IMR-90 (cell line): ENCODE data around the gene CHML. TPM values are rescaled to one million over a fixed set of nuclear protein-coding genes. Genes with fewer than 3 reads are reported as not detected.

Experiments used
- ATAC-seq: fragments of 200-7000 bp; cut with Tn5 transposase; 2 replicates; pipeline ENCODE4 v1.9.1; 2020; ENCODE audit warnings: low read depth, mild to moderate bottlenecking, moderate library complexity
- Bru-seq: library from RNA; stranded (reverse); fragments of 400-500 nt; gene quantifications from one replicate; lab custom pipeline; 2021; lab: Mats Ljungman, UMichigan
- BruChase-seq, 2 experiments: library from RNA; stranded (reverse); fragments of 400-500 nt; gene quantifications; one replicate each; lab custom pipeline; 2021; lab: Mats Ljungman, UMichigan
- BruUV-seq: library from RNA; stranded (reverse); fragments of 400-500 nt; replicated peaks from 2 replicates; lab custom pipeline; 2021; lab: Mats Ljungman, UMichigan
- CTCF ChIA-PET: fragments of 300-600 bp; formaldehyde crosslinking; extraction: SDS; loops from one replicate; lab custom pipeline; 2021; ENCODE audit warnings: antibody characterized with exemption; lab: Yijun Ruan, JAX
- POLR2A ChIA-PET: fragments of 300-600 bp; sonication (Branson Sonifier 250); formaldehyde crosslinking; loops from one replicate; lab custom pipeline; 2022; ENCODE audit warnings: antibody characterized with exemption; ENCODE audit not compliant: unreplicated experiment; lab: Charles Lee
- DNase-seq: peaks from one replicate; pipeline ENCODE4 v3.0.0; 2013
- H2AFZ ChIP-seq: replicated peaks from 2 replicates; pipeline ENCODE3; 2013; ENCODE audit warnings: low read length, mild to moderate bottlenecking; ENCODE audit not compliant: poor library complexity
- H2AK5ac ChIP-seq: 2 replicates; pipeline ENCODE4 v1.6.1; 2013; ENCODE audit warnings: low read depth, low read length, inconsistent platforms
- H2AK9ac ChIP-seq: replicated peaks from 2 replicates; pipeline ENCODE3; 2013; ENCODE audit warnings: mild to moderate bottlenecking, low read depth, low read length, moderate library complexity; ENCODE audit not compliant: poor library complexity
- H2BK120ac ChIP-seq: 2 replicates; pipeline ENCODE4 v1.6.1; 2013; ENCODE audit warnings: low read depth, low read length, inconsistent platforms
- H2BK15ac ChIP-seq: 3 replicates; pipeline ENCODE4 v1.6.1; 2013; ENCODE audit warnings: low read depth, low read length, inconsistent platforms
- H2BK20ac ChIP-seq: 2 replicates; pipeline ENCODE4 v1.6.1; 2013; ENCODE audit warnings: low read depth, mild to moderate bottlenecking, inconsistent platforms, low read length, moderate library complexity
- H2BK5ac ChIP-seq: 2 replicates; pipeline ENCODE4 v1.6.1; 2013; ENCODE audit warnings: mild to moderate bottlenecking, low read depth, low read length, inconsistent platforms; ENCODE audit not compliant: poor library complexity, severe bottlenecking
- H3K14ac ChIP-seq: replicated peaks from 2 replicates; pipeline ENCODE4 v1.6.1; 2013; ENCODE audit warnings: low read depth, low read length, inconsistent platforms
- H3K18ac ChIP-seq: 2 replicates; pipeline ENCODE4 v1.6.1; 2013; ENCODE audit warnings: low read depth, low read length, control low read depth
- H3K23ac ChIP-seq: 2 replicates; pipeline ENCODE4 v1.6.1; 2013; ENCODE audit warnings: low read depth, low read length, inconsistent platforms
- H3K27ac ChIP-seq: 2 replicates; pipeline ENCODE4 v1.5.1; 2013; ENCODE audit warnings: mild to moderate bottlenecking, control low read depth, low read length; ENCODE audit not compliant: insufficient read depth
- H3K27me3 ChIP-seq: 2 replicates; pipeline ENCODE4 v1.6.1; 2013; ENCODE audit warnings: low read length; ENCODE audit not compliant: control insufficient read depth, insufficient read depth
- H3K36me3 ChIP-seq: 2 replicates; pipeline ENCODE4 v1.6.1; 2013; ENCODE audit warnings: low read length, mixed read lengths; ENCODE audit not compliant: control insufficient read depth, insufficient read depth
- H3K4ac ChIP-seq: 2 replicates; pipeline ENCODE4 v1.6.1; 2013; ENCODE audit warnings: low read depth, low read length, inconsistent platforms
- H3K4me1 ChIP-seq: 2 replicates; pipeline ENCODE4 v1.6.1; 2013; ENCODE audit warnings: low read length, mixed read lengths; ENCODE audit not compliant: control insufficient read depth, insufficient read depth
- H3K4me2 ChIP-seq: 2 replicates; pipeline ENCODE4 v1.6.1; 2013; ENCODE audit warnings: low read depth, mild to moderate bottlenecking, control low read depth, low read length, moderate library complexity
- H3K4me3 ChIP-seq: 2 replicates; pipeline ENCODE4 v1.5.1; 2013; ENCODE audit warnings: low read depth, mild to moderate bottlenecking, control low read depth, low read length, moderate library complexity; ENCODE audit not compliant: insufficient read depth
- H3K56ac ChIP-seq: 2 replicates; pipeline ENCODE4 v1.6.1; 2013; ENCODE audit warnings: low read length, inconsistent platforms; ENCODE audit not compliant: insufficient read depth; ENCODE audit errors: extremely low read depth
- H3K79me1 ChIP-seq, 2 experiments: 2 replicates each; pipeline ENCODE4 v1.6.1; 2013; ENCODE audit warnings: low read length in 2 of 2, inconsistent platforms in 1 of 2, low read depth in 1 of 2
- H3K9ac ChIP-seq: 2 replicates; pipeline ENCODE4 v1.6.1; 2013; ENCODE audit warnings: low read depth, low read length, control low read depth
- H3K9me1 ChIP-seq: 2 replicates; pipeline ENCODE4 v1.6.1; 2013; ENCODE audit warnings: low read length, inconsistent platforms; ENCODE audit not compliant: insufficient read depth
- H3K9me3 ChIP-seq: 2 replicates; pipeline ENCODE4 v1.6.1; 2013; ENCODE audit warnings: low read length; ENCODE audit not compliant: control insufficient read depth, insufficient read depth
- H4K20me1 ChIP-seq: 2 replicates; pipeline ENCODE4 v1.6.1; 2013; ENCODE audit warnings: low read length, inconsistent platforms; ENCODE audit not compliant: insufficient read depth
- H4K5ac ChIP-seq: 2 replicates; pipeline ENCODE4 v1.6.1; 2013; ENCODE audit warnings: mild to moderate bottlenecking, low read depth, low read length, control low read depth
- H4K8ac ChIP-seq, 2 experiments: 2 replicates each; pipeline ENCODE4 v1.6.1; 2013; ENCODE audit warnings: low read depth in 2 of 2, low read length in 2 of 2, control low read depth in 1 of 2, inconsistent platforms in 1 of 2
- H4K91ac ChIP-seq: 2 replicates; pipeline ENCODE4 v1.6.1; 2013; ENCODE audit warnings: low read depth, low read length, inconsistent platforms; ENCODE audit not compliant: insufficient read depth
- BHLHE40 ChIP-seq: fragments of 150-350 bp; IDR thresholded peaks from 2 replicates; pipeline ENCODE4 v1.6.1; 2016; ENCODE audit warnings: mild to moderate bottlenecking, low read depth, low read length
- CEBPB ChIP-seq: IDR thresholded peaks from 2 replicates; pipeline ENCODE4 v1.6.1; 2012; ENCODE audit warnings: low read depth, low read length, improper control_type of control experiment
- ELK1 ChIP-seq: fragments of 150-350 bp; IDR thresholded peaks from 2 replicates; pipeline ENCODE4 v1.6.1; 2016; ENCODE audit warnings: low read depth, mild to moderate bottlenecking, low read length, moderate library complexity, borderline replicate concordance
- FOS ChIP-seq: fragments of 150-350 bp; IDR thresholded peaks from 2 replicates; pipeline ENCODE4 v1.6.1; 2016; ENCODE audit warnings: low read depth, low read length
- MAFK ChIP-seq: IDR thresholded peaks from 2 replicates; pipeline ENCODE4 v1.6.1; 2012; ENCODE audit warnings: low read depth, low read length, improper control_type of control experiment
- MAZ ChIP-seq: IDR thresholded peaks from 2 replicates; pipeline ENCODE4 v1.6.1; 2012; ENCODE audit warnings: low read depth, mild to moderate bottlenecking, low read length, improper control_type of control experiment, moderate library complexity, borderline replicate concordance
- MXI1 ChIP-seq: IDR thresholded peaks from 2 replicates; pipeline ENCODE4 v1.6.1; 2012; ENCODE audit warnings: low read depth, mild to moderate bottlenecking, low read length, moderate library complexity, borderline replicate concordance
- NFE2L2 ChIP-seq: fragments of 150-350 bp; IDR thresholded peaks from 2 replicates; pipeline ENCODE4 v1.6.1; 2016; ENCODE audit warnings: low read depth, mild to moderate bottlenecking, low read length
- POLR2A ChIP-seq: IDR thresholded peaks from 2 replicates; pipeline ENCODE4 v1.6.1; 2012; ENCODE audit warnings: mild to moderate bottlenecking, low read depth, low read length
- RFX5 ChIP-seq: IDR thresholded peaks from 2 replicates; pipeline ENCODE4 v1.8.0; 2012; ENCODE audit warnings: low read depth, mild to moderate bottlenecking, low read length, moderate library complexity
- USF2 ChIP-seq: fragments of 150-350 bp; IDR thresholded peaks from 2 replicates; pipeline ENCODE4 v1.6.1; 2017; ENCODE audit warnings: mild to moderate bottlenecking, antibody characterized with exemption, low read length, low read depth
- WGBS, 2 experiments: methylation state at CpG; one replicate each; pipeline versions ENCODE4 v1.1.5 to v1.1.7; 2013; ENCODE audit warnings: missing lambda C conversion rate in 2 of 2; ENCODE audit not compliant: insufficient read length in 1 of 2; ENCODE audit errors: extremely low coverage in 2 of 2; 5-methylcytosine and 5-hydroxymethylcytosine counted together
- dilution Hi-C: fragments of 300-500 bp; cut with HindIII; formaldehyde crosslinking; loops from one replicate; pipeline ENCODE4 v1.14.3; 2018; ENCODE audit warnings: low sequenced_read_pairs; ENCODE audit not compliant: unreplicated experiment
- in situ Hi-C: fragments of 300-500 bp; cut with MboI; formaldehyde crosslinking; loops from 3 replicates; pipeline ENCODE4 v1.14.3; 2019; ENCODE audit warnings: low sequenced_read_pairs, inconsistent platforms, mixed read lengths
- intact Hi-C: fragments of 100-400 bp; cut with micrococcal nuclease; formaldehyde crosslinking; loops from 2 replicates; pipeline ENCODE4 v1.10.0; 2022
- long read RNA-seq: library from polyadenylated mRNA; unstranded; transcript quantifications from one replicate; pipeline ENCODE4 v2.0.0, GENCODE V29; 2021; ENCODE audit not compliant: unreplicated experiment
- polyA plus RNA-seq, 3 experiments: library from polyadenylated mRNA; depleted of rRNA; stranded (reverse); fragments of >200 nt; gene quantifications; 2 replicates each; pipeline ENCODE4 v1.2.3, GENCODE V29; 2012; ENCODE audit warnings: low replicate concordance in 1 of 3
- total RNA-seq: library from RNA; depleted of rRNA; stranded (reverse); fragments of >200 nt; gene quantifications from 2 replicates; pipeline ENCODE4 v1.2.3, GENCODE V29; 2012; rRNA removed

CHML gene
- total RNA-seq: 25.6 and 34.2 TPM in 2 replicates
- 5.3 and 5.6 TPM in 2 replicates for polyA plus RNA-seq (2012; rRNA removed)
- 1.6 and 2.2 TPM in 2 replicates for polyA plus RNA-seq (2012; cell fraction: cytosol; rRNA removed)
- 2.4 and 9.2 TPM in 2 replicates for polyA plus RNA-seq (2012; cell fraction: nucleus; rRNA removed; ENCODE audit: low replicate concordance)
- percentile 96 among the genes with signal in this experiment for Bru-seq, nascent RNA
- BruChase-seq, experiment 1, labeled RNA remaining after a 6-hour chase: percentile 98 among the genes with signal in this experiment
- BruChase-seq, experiment 2, labeled RNA remaining after a 2-hour chase: percentile 99 among the genes with signal in this experiment
- long read RNA-seq, full-length matches to known transcripts: 16 of 20 reads
- long read RNA-seq, partial matches to known transcripts: 0 of 20 reads
- long read RNA-seq, other reads (novel, unspliced or antisense): 4 of 20 reads

GRCh38 chr1:241640149-241640866 lies at the start of gene CHML, which contains the start of gene OPN3:
Gene CHML (minus strand): TSS chr1:241640369. CDS start chr1:241635766, 4,603 bp downstream.
Gene OPN3 (minus strand): TSS chr1:241640369. CDS start chr1:241640254, 115 bp downstream.
- Histone ChIP-seq H3K4me3 (peak within 1 kb of the TSS; percentile 100), H4K91ac (peak within 1 kb of the TSS; percentile 73), H3K23ac (peak within 1 kb of the TSS; percentile 92), H3K4me1 (peaks cover 10% of the 10 kb centered on the region), H3K9ac (peak within 1 kb of the TSS; percentile 100), H3K9me1 (peaks cover 11% of the 10 kb centered on the region), H3K27me3 (no peaks in the 10 kb centered on the region), H2AK5ac (peak within 1 kb of the TSS; percentile 86; the same call in 1 of the 2 replicates), H2BK15ac (peak within 1 kb of the TSS; percentile 39; the same call in 1 of the 3 replicates), H4K5ac (peak within 1 kb of the TSS; percentile 97), H2BK20ac (peak within 1 kb of the TSS; percentile 75; the same call in 1 of the 2 replicates), H4K20me1 (0 out of 2 replicates have a peak, but pooled peaks cover 6% of the 10 kb centered on the region), H3K4ac (peak within 1 kb of the TSS; percentile 97), H3K9me3 (no peaks in the 10 kb centered on the region), H3K14ac (peak within 1 kb of the TSS; percentile 77), H2AK9ac (peak within 1 kb of the TSS; percentile 60), H2BK120ac (peak within 1 kb of the TSS; percentile 96), H2BK5ac (peak within 1 kb of the TSS; percentile 98), H3K36me3 (peaks cover under 1% of the 10 kb centered on the region; the same call in 1 of the 2 replicates), H3K4me2 (peak within 1 kb of the TSS; percentile 91), H3K79me1 (peaks cover 12 to 22% of the 10 kb centered on the region in 2 experiments), H4K8ac (peak within 1 kb of the TSS; percentile 88 to 98), H2AFZ (peak within 1 kb of the TSS; percentile 98), H3K27ac (peak within 1 kb of the TSS; percentile 100), H3K56ac (peak within 1 kb of the TSS; percentile 67; the same call in 1 of the 2 replicates), H3K18ac (peak within 1 kb of the TSS; percentile 99)
- peak; percentile 96 for ATAC-seq
- in situ Hi-C loops: no loop called here
- BruUV-seq: no TSS peak
- dilution Hi-C loops: no loop called here
- TF ChIP-seq MAFK (no peak), ELK1 (no peak), FOS (no peak), USF2 (no peak), CEBPB (no peak), POLR2A (peak; percentile 87), NFE2L2 (no peak), BHLHE40 (no peak), RFX5 (no peak), MXI1 (peak; percentile 27; the same call in 1 of the 2 replicates), MAZ (peak; percentile 46; the same call in 1 of the 2 replicates)
- DNase-seq: peak; percentile 79
- POLR2A ChIA-PET: interaction anchor here (0.5 to 1.2 kb wide), 3 partner anchors 201 to 1052 kb away, joined by 4 to 13 read pairs (median 5); no protein-coding TSS in a partner anchor
- CTCF ChIA-PET: interaction anchor here (1.0 to 1.3 kb wide), 2 partner anchors 13 to 252 kb away, joined by 3 read pairs; no protein-coding TSS in a partner anchor
- intact Hi-C loops: loop anchor here (1.0 kb wide), 1 partner anchor 30 kb away; no protein-coding TSS in a partner anchor
- WGBS, 2 experiments: 8% methylated on average over 35 of the region's 81 CpGs; no CpG with 5 or more reads in 1 of the 2 experiments
